GM18870 (cell line): ENCODE results near the gene DAZ1.
"Not testable (repeated sequence)": the region's sequence is repeated elsewhere in the genome, so short reads cannot be mapped to it uniquely, and the experiment has no call there.

Experiments
- ATAC-seq: cut with Tn5 transposase; IDR thresholded peaks from one replicate; pipeline ENCODE4 v1.9.1; 2021; ENCODE audit warnings: moderate library complexity; ENCODE audit not compliant: unreplicated experiment

The DAZ1 gene, protein sequence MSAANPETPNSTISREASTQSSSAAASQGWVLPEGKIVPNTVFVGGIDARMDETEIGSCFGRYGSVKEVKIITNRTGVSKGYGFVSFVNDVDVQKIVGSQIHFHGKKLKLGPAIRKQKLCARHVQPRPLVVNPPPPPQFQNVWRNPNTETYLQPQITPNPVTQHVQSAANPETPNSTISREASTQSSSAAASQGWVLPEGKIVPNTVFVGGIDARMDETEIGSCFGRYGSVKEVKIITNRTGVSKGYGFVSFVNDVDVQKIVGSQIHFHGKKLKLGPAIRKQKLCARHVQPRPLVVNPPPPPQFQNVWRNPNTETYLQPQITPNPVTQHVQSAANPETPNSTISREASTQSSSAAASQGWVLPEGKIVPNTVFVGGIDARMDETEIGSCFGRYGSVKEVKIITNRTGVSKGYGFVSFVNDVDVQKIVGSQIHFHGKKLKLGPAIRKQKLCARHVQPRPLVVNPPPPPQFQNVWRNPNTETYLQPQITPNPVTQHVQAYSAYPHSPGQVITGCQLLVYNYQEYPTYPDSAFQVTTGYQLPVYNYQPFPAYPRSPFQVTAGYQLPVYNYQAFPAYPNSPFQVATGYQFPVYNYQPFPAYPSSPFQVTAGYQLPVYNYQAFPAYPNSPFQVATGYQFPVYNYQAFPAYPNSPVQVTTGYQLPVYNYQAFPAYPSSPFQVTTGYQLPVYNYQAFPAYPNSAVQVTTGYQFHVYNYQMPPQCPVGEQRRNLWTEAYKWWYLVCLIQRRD

GRCh38 chrY:23198908-23199307 is at the start of gene DAZ1:
TSS of gene DAZ1 (minus strand) at chrY:23199008. CDS start at chrY:23198800, 208 bp downstream.
- not testable (repeated sequence) for ATAC-seq

GRCh38 chrY:23219233-23219632 is 20.4 kb upstream of the DAZ1 start, which contains the start of gene DAZ2:
TSS of gene DAZ2 (plus strand) at chrY:23219533. CDS start at chrY:23219741, 208 bp downstream.
- ATAC-seq: not testable (repeated sequence)

- ATAC-seq: not testable (repeated sequence)
Observed at GRCh38 chrY:23210681-23211080, 11.9 kb upstream of the DAZ1 start.

GRCh38 chrY:23209802-23210495 is 11.1 kb upstream of the DAZ1 start:
- not testable (repeated sequence) for ATAC-seq

GRCh38 chrY:23207455-23207854 is 8.6 kb upstream of the DAZ1 start:
- ATAC-seq: not testable (repeated sequence)
